ENCODE data around the gene UFC1.

Gene UFC1

GRCh38 chr1:161196111-161196510 is 42.3 kb downstream of the UFC1 start:
- no peak for DNase-seq

GRCh38 chr1:161196521-161197451 is 43.0 kb downstream of the UFC1 start:
- no peak for DNase-seq

GRCh38 chr1:161197560-161198193 is 43.9 kb downstream of the UFC1 start:
- no peak for DNase-seq

- DNase-seq = peak; percentile 51
These were observed 44.6 kb downstream of the UFC1 start for GRCh38 chr1:161198194-161198896.

GRCh38 chr1:161198897-161199431 is 45.2 kb downstream of the UFC1 start, which contains the start of gene ADAMTS4:
Gene ADAMTS4 (minus strand): TSS chr1:161199054. CDS start chr1:161198627, 427 bp downstream.
- peak; percentile 97 for DNase-seq

GRCh38 chr1:161199506-161200139 is 45.8 kb downstream of the UFC1 start:
- DNase-seq = peak; percentile 13

GRCh38 chr1:161200421-161200991 is 46.7 kb downstream of the UFC1 start:
- no peak for DNase-seq

- DNase-seq = no peak
These were observed 47.4 kb downstream of the UFC1 start for GRCh38 chr1:161200992-161201835.

- DNase-seq = peak; percentile 98
These were observed 48.3 kb downstream of the UFC1 start, which contains the start of gene NDUFS2 for GRCh38 chr1:161201836-161202712. Gene NDUFS2 (plus strand): TSS chr1:161202367. CDS start chr1:161202386, 19 bp downstream.

GRCh38 chr1:161206411-161207140 is 52.8 kb downstream of the UFC1 start:
- DNase-seq = no peak

- no peak for DNase-seq
These were observed 53.4 kb downstream of the UFC1 start for GRCh38 chr1:161207173-161207572.
